GM12878 (cell line): Measurements from ENCODE around the gene KCNK1. TPM values are rescaled to one million over a fixed set of nuclear protein-coding genes. Genes with fewer than 3 reads are reported as not detected.

Experiments
- ATF2 ChIP-seq: IDR thresholded peaks from 2 replicates; pipeline ENCODE4 v1.6.1; 2012; ENCODE audit warnings: low read length, inconsistent platforms
- BCL11A ChIP-seq: IDR thresholded peaks from 2 replicates; pipeline ENCODE4 v1.6.1; 2011; ENCODE audit warnings: low read depth, low read length
- DPF2 ChIP-seq: fragments of 450-650 bp; IDR thresholded peaks from 2 replicates; pipeline ENCODE4 v1.6.1; 2017; ENCODE audit warnings: mild to moderate bottlenecking
- E2F4 ChIP-seq: IDR thresholded peaks from 2 replicates; pipeline ENCODE4 v1.6.1; 2012; ENCODE audit warnings: low read depth, low read length, improper control_type of control experiment
- FOS ChIP-seq: IDR thresholded peaks from 3 replicates; pipeline ENCODE4 v1.6.1; 2011; ENCODE audit warnings: borderline replicate concordance; ENCODE audit not compliant: insufficient read length; ENCODE audit errors: extremely low read depth
- JUNB ChIP-seq: IDR thresholded peaks from 2 replicates; pipeline ENCODE4 v1.6.1; 2016; ENCODE audit warnings: antibody characterized with exemption, mild to moderate bottlenecking
- MAX ChIP-seq: IDR thresholded peaks from 2 replicates; pipeline ENCODE4 v1.6.1; 2012; ENCODE audit warnings: low read depth, low read length, improper control_type of control experiment
- MTA3 ChIP-seq: IDR thresholded peaks from 2 replicates; pipeline ENCODE4 v1.6.1; 2012; ENCODE audit warnings: low read length, inconsistent platforms, borderline replicate concordance
- NFIC ChIP-seq: IDR thresholded peaks from 2 replicates; pipeline ENCODE4 v1.6.1; 2012; ENCODE audit warnings: low read depth, mild to moderate bottlenecking, inconsistent platforms, low read length, moderate library complexity
- NFYB ChIP-seq: IDR thresholded peaks from 2 replicates; pipeline ENCODE4 v1.6.1; 2011; ENCODE audit warnings: low read depth, mild to moderate bottlenecking, low read length, improper control_type of control experiment, moderate library complexity; ENCODE audit not compliant: insufficient read depth
- POLR2A ChIP-seq: IDR thresholded peaks from 2 replicates; pipeline ENCODE4 v1.6.1; 2011; ENCODE audit warnings: low read depth, mild to moderate bottlenecking, low read length
- POLR2AphosphoS2 ChIP-seq: IDR thresholded peaks from 2 replicates; pipeline ENCODE4 v1.6.1; 2011; ENCODE audit warnings: low read depth, mild to moderate bottlenecking, low read length, improper control_type of control experiment, moderate library complexity
- RFX5 ChIP-seq: IDR thresholded peaks from 2 replicates; pipeline ENCODE4 v1.6.1; 2011; ENCODE audit warnings: low read depth, low read length, improper control_type of control experiment
- SMC3 ChIP-seq: IDR thresholded peaks from 2 replicates; pipeline ENCODE4 v1.6.1; 2011; ENCODE audit warnings: low read length, improper control_type of control experiment, borderline replicate concordance
- SRF ChIP-seq, 2 experiments: IDR thresholded peaks; 2 replicates each; pipeline ENCODE4 v1.6.1; 2011; ENCODE audit warnings: low read depth in 2 of 2, low read length in 2 of 2, mild to moderate bottlenecking in 1 of 2, moderate library complexity in 1 of 2
- TBL1XR1 ChIP-seq: IDR thresholded peaks from 2 replicates; pipeline ENCODE4 v1.6.1; 2012; ENCODE audit warnings: low read depth, low read length, improper control_type of control experiment
- TCF12 ChIP-seq: IDR thresholded peaks from 2 replicates; pipeline ENCODE4 v1.6.1; 2011; ENCODE audit warnings: low read depth, mild to moderate bottlenecking, low read length
- USF2 ChIP-seq: IDR thresholded peaks from 2 replicates; pipeline ENCODE4 v1.6.1; 2011; ENCODE audit warnings: low read depth, low read length, improper control_type of control experiment, borderline replicate concordance
- ZBTB33 ChIP-seq: fragments of 450-650 bp; IDR thresholded peaks from 2 replicates; pipeline ENCODE4 v1.6.1; 2017; ENCODE audit warnings: mild to moderate bottlenecking
- ZBTB4 ChIP-seq: fragments of 450-650 bp; formaldehyde crosslinking; IDR thresholded peaks from 2 replicates; pipeline ENCODE4 v1.4.0; 2022; ENCODE audit warnings: mild to moderate bottlenecking, moderate library complexity
- ZNF274 ChIP-seq: IDR thresholded peaks from one replicate; pipeline ENCODE4 v1.8.0; 2011; ENCODE audit not compliant: insufficient read length, insufficient read depth
- ZZZ3 ChIP-seq: IDR thresholded peaks from 2 replicates; pipeline ENCODE4 v1.6.1; 2011; ENCODE audit warnings: low read depth; ENCODE audit not compliant: control insufficient read depth, insufficient read length
- polyA plus RNA-seq, 11 experiments: library from polyadenylated mRNA; depleted of rRNA in 4 of 11; unstranded in 6 of 11; stranded (reverse) in 5 of 11; fragments of >200 nt; fragmentation: Nextera tagmentation in 4 of 11; fragmentation: Illumina TruSeq in 1 of 11; extraction: Ambion mirVana in 4 of 11; extraction: Trizol in 1 of 11; gene quantifications; 1 replicate in 1 of 11; 2 replicates in 10 of 11; pipeline versions ENCODE4 v1.2.1 to v1.2.3, GENCODE V29; 2011 to 2016; ENCODE audit warnings: inconsistent platforms in 2 of 11, missing spikeins in 2 of 11, low read depth in 1 of 11
- total RNA-seq, 4 experiments: library from RNA; depleted of rRNA in 3 of 4; stranded (reverse); fragments of >200 nt in 3 of 4; fragmentation: Illumina TruSeq in 1 of 4; extraction: Trizol in 1 of 4; gene quantifications; 2 replicates each; pipeline versions ENCODE4 v1.2.1 to v1.2.3, GENCODE V29; 2013 to 2021

KCNK1 gene
- total and polyA plus RNA-seq, 10 of the 15 experiments (the other 5 are each of a cell fraction or from before 2014, with no cell fraction given), result 9.4 to 27.6 (median 15.1) TPM

GRCh38 chr1:233614743-233615521, 1.0 kb downstream of the KCNK1 start (continued):
- TF ChIP-seq TCF12 (peak; percentile 63; the same call in 1 of the 2 replicates), SMC3 (0 out of 2 replicates have a peak, but pooled peaks have one; percentile 12), DPF2 (no peak; the same call in 1 of the 2 replicates), JUNB (no peak), ZBTB4 (CRISPR knock-in tag) (no peak), POLR2A (no peak), ATF2 (no peak), NFIC (no peak), ZBTB33 (0 out of 2 replicates have a peak, but pooled peaks have one; percentile 66), SRF (IDR thresholded peaks at IDR 0.05; ENCODE audit: low read depth in 2 of 2, low read length in 2 of 2) (no peak), E2F4 (no peak), POLR2AphosphoS2 (peak; percentile 11; the same call in 1 of the 2 replicates), USF2 (no peak), ZNF274 (no peak), BCL11A (no peak), MTA3 (no peak), NFYB (no peak), ZZZ3 (no peak), MAX (no peak), FOS (no peak), TBL1XR1 (no peak), RFX5 (no peak)
